CD4-positive, alpha-beta T cell (primary cell): ENCODE data around the gene CDK3. TPM values are rescaled to one million over a fixed set of nuclear protein-coding genes. Genes with fewer than 3 reads are reported as not detected.
A peak's percentile ranks its signal among the peaks of the same experiment; 100 is the strongest.

Experiments used
- ATAC-seq: fragments of 200-7000 bp; cut with Tn5 transposase; one replicate; pipeline ENCODE4 v1.10.0; 2022; ENCODE audit warnings: mild to moderate bottlenecking; ENCODE audit not compliant: poor library complexity
- CTCF ChIA-PET: fragments of 350-600 bp; sonication (Branson Sonifier 250); formaldehyde crosslinking; loops from one replicate; lab custom pipeline; 2021; ENCODE audit warnings: antibody characterized with exemption, inconsistent platforms; lab: Charles Lee
- POLR2A ChIA-PET: fragments of 350-600 bp; sonication (Branson Sonifier 250); formaldehyde crosslinking; loops from one replicate; lab custom pipeline; 2021; ENCODE audit warnings: antibody characterized with exemption, inconsistent platforms; lab: Charles Lee
- DNase-seq, 14 experiments: peaks; one replicate each; pipeline ENCODE4 v3.0.0-alpha.2; 2013 to 2020; ENCODE audit warnings: mixed read lengths in 2 of 14
- H3K27ac ChIP-seq, 2 donors: one replicate each; pipeline versions ENCODE4 v1.5.1 to v1.7.0; 2013; ENCODE audit warnings: low read length in 2 of 2, low read depth in 1 of 2, mild to moderate bottlenecking in 1 of 2
- H3K27me3 ChIP-seq, 2 experiments: 1 replicate in 1 of 2; 2 replicates in 1 of 2; pipeline versions ENCODE4 v1.6.1 to v1.7.0; 2013; ENCODE audit warnings: low read length in 2 of 2, control low read depth in 1 of 2, mild to moderate bottlenecking in 1 of 2, moderate library complexity in 1 of 2; ENCODE audit not compliant: insufficient read depth in 2 of 2, control insufficient read depth in 1 of 2
- H3K36me3 ChIP-seq: one replicate; pipeline ENCODE4 v1.6.1; 2013; ENCODE audit warnings: low read length, control low read depth; ENCODE audit not compliant: insufficient read depth
- H3K4me1 ChIP-seq: one replicate; pipeline ENCODE4 v1.6.1; 2013; ENCODE audit warnings: low read length, control low read depth; ENCODE audit not compliant: insufficient read depth
- H3K4me3 ChIP-seq: one replicate; pipeline ENCODE4 v1.5.1; 2013; ENCODE audit warnings: mild to moderate bottlenecking, low read length, moderate library complexity
- H3K9me3 ChIP-seq, 2 experiments: 1 replicate in 1 of 2; 2 replicates in 1 of 2; pipeline versions ENCODE4 v1.6.1 to v1.7.0; 2013; ENCODE audit warnings: low read length in 2 of 2, mild to moderate bottlenecking in 2 of 2, control low read depth in 1 of 2, moderate library complexity in 1 of 2; ENCODE audit not compliant: control insufficient read depth in 1 of 2, insufficient read depth in 1 of 2
- H3K27ac Mint-ChIP-seq: one replicate; pipeline ENCODE4 v1.8.0; 2020; ENCODE audit warnings: mixed read lengths
- H3K27me3 Mint-ChIP-seq: one replicate; pipeline ENCODE4 v1.8.0; 2021; ENCODE audit warnings: mixed read lengths
- H3K36me3 Mint-ChIP-seq: one replicate; pipeline ENCODE4 v1.8.0; 2021; ENCODE audit warnings: low read depth, mixed read lengths
- H3K4me1 Mint-ChIP-seq: one replicate; pipeline ENCODE4 v1.8.0; 2021; ENCODE audit warnings: low read depth, mixed read lengths
- H3K4me3 Mint-ChIP-seq: one replicate; pipeline ENCODE4 v1.8.0; 2020; ENCODE audit warnings: mild to moderate bottlenecking, mixed read lengths
- H3K9me3 Mint-ChIP-seq: one replicate; pipeline ENCODE4 v1.8.0; 2020; ENCODE audit warnings: mixed read lengths
- CTCF ChIP-seq: fragments of 200-600 bp; IDR thresholded peaks from one replicate; pipeline ENCODE4 v1.8.0; 2022; ENCODE audit warnings: antibody characterized with exemption, mild to moderate bottlenecking
- intact Hi-C, 2 experiments: fragments of 100-400 bp; cut with DNase I in 1 of 2; cut with micrococcal nuclease in 1 of 2; formaldehyde crosslinking; loops; one replicate each; pipeline versions ENCODE4 v1.15.1 to v1.9.0; 2023 to 2025; cut with DNase I, micrococcal nuclease
- total RNA-seq, 174 experiments: library from RNA in 2 of 174; stranded (reverse) in 2 of 174; gene quantifications; one replicate each; pipeline ENCODE4 v1.2.3 and lab custom pipeline; 2021 to 2026

The CDK3 gene
- total RNA-seq, 2 experiments from 2014 or later, result 3.9 to 4.9 TPM

GRCh38 chr17:76011951-76012350 is 11.3 kb downstream of the CDK3 start:
- Mint-ChIP-seq H3K4me3 (no peak overlapping the region), H3K27me3 (no peaks in the 10 kb centered on the region), H3K9me3 (no peaks in the 10 kb centered on the region), H3K36me3 (no peaks in the 10 kb centered on the region), H3K4me1 (peaks cover 7% of the 10 kb centered on the region), H3K27ac (no peak overlapping the region)
- DNase-seq (no peak), ATAC-seq (no peak)
- Histone ChIP-seq H3K4me1 (peaks cover 11% of the 10 kb centered on the region), H3K27me3 (no peaks in the 10 kb centered on the region), H3K27ac (no peak overlapping the region), H3K4me3 (no peak overlapping the region), H3K9me3 (no peaks in the 10 kb centered on the region), H3K36me3 (no peaks in the 10 kb centered on the region)
- TF ChIP-seq CTCF, result no peak
- POLR2A ChIA-PET, result no interaction called here
- intact Hi-C loops, result loop anchor here (5.0 kb wide), 4 partner anchors 45 to 385 kb away; partner anchors contain the start of gene EXOC7 (in 1 of the 2)
- CTCF ChIA-PET, result interaction anchor here (1.5 kb wide), 1 partner anchor 12 kb away, joined by 5 read pairs; the partner anchor contains the start of gene CDK3

- Histone ChIP-seq H3K27me3 (no peaks in the 10 kb centered on the region), H3K27ac (no peak overlapping the region), H3K36me3 (no peaks in the 10 kb centered on the region), H3K9me3 (no peaks in the 10 kb centered on the region), H3K4me1 (peaks cover 11% of the 10 kb centered on the region), H3K4me3 (no peak overlapping the region)
- no peak for TF ChIP-seq CTCF
- Mint-ChIP-seq H3K27ac (no peak overlapping the region), H3K4me3 (no peak overlapping the region), H3K9me3 (no peaks in the 10 kb centered on the region), H3K27me3 (no peaks in the 10 kb centered on the region), H3K36me3 (no peaks in the 10 kb centered on the region), H3K4me1 (peaks cover 7% of the 10 kb centered on the region)
- no peak for DNase-seq
- intact Hi-C loops, result loop anchor here (5.0 kb wide), 4 partner anchors 44 to 384 kb away; partner anchors contain the start of gene EXOC7 (in 1 of the 2)
- CTCF ChIA-PET, result interaction anchor here (1.0 to 1.7 kb wide), 20 partner anchors 10 to 286 kb away, joined by 3 to 8 read pairs (median 4); partner anchors contain the start of genes ACOX1, EXOC7, TEN1 and UBALD2
- POLR2A ChIA-PET, result interaction anchor here (0.6 to 2.2 kb wide), 7 partner anchors 16 to 266 kb away, joined by 3 to 13 read pairs (median 5); partner anchors contain the start of gene EXOC7
- no peak for ATAC-seq
Observed at GRCh38 chr17:76013377-76013932, 12.8 kb downstream of the CDK3 start.

DNA sequence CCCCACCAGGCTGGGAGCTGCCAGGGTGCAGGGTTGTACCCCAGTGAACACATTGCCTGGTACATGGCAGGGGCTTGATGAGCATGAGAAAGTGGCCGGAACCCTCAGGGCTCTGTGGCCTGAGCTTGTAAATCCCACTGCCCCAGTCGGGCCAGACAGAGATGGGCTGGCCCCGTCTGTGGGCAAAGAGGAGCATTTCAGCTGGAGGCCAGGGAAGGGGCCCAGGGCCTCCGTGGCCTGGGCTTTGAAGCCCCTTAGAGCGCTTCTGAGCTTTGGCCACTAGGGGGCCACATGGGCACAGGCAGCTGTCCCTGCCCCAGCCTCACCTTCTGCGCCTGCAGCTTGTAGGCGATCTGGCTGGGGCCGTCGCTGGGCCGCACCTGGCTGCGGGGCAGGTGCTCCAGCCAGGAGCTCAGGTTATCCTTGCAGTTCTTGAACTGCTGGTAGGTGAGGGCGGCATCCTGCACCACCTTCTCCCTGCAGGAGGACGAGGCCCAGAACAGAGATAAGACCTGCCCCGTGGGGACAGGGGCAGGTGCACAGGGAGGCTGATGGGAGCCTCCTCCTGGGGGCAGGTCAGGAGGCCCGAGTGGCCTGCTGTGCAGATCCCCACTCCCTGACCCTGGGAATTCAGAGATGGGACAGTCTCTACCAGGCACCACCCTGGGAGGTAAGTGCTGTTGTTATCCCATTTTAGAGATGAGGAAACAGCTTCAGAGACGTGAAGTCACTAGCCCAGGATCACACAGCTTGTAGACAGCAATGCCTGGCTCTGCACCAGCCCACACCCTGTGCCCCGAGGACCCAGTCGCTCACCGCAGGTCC is 13.7 kb downstream of the CDK3 start:
- no peak overlapping the region for H3K27ac ChIP-seq
- H3K36me3 Mint-ChIP-seq, result no peaks in the 10 kb centered on the region
- peaks cover 11% of the 10 kb centered on the region for H3K4me1 ChIP-seq
- no peak overlapping the region for H3K4me3 ChIP-seq
- peaks cover 7% of the 10 kb centered on the region for H3K4me1 Mint-ChIP-seq
- CTCF ChIA-PET, result interaction anchor here (0.5 to 1.7 kb wide), 25 partner anchors 9 to 384 kb away, joined by 3 to 8 read pairs (median 4); partner anchors contain the start of genes ACOX1, CDK3, EXOC7 and TEN1
- no peaks in the 10 kb centered on the region for H3K9me3 ChIP-seq
- no peaks in the 10 kb centered on the region for H3K36me3 ChIP-seq
- H3K27ac Mint-ChIP-seq, result no peak overlapping the region
- H3K9me3 Mint-ChIP-seq, result no peaks in the 10 kb centered on the region
- H3K4me3 Mint-ChIP-seq, result no peak overlapping the region
- H3K27me3 Mint-ChIP-seq, result no peaks in the 10 kb centered on the region
- peak; percentile 98 for ATAC-seq
- peak; percentile 94 for TF ChIP-seq CTCF
- peak; percentile 59 to 88 (median 74) for DNase-seq
- intact Hi-C loops, result loop anchor here (1.0 to 5.0 kb wide), 6 partner anchors 43 to 383 kb away; partner anchors contain the start of gene EXOC7 (in 1 of the 2)
- POLR2A ChIA-PET, result interaction anchor here (0.6 to 2.2 kb wide), 8 partner anchors 15 to 1251 kb away, joined by 3 to 13 read pairs (median 4); partner anchors contain the start of gene EXOC7
- H3K27me3 ChIP-seq, result no peaks in the 10 kb centered on the region
